ENCODE results near the gene IGSF9. TPM values are rescaled to one million over a fixed set of nuclear protein-coding genes. Genes with fewer than 3 reads are reported as not detected.
A peak's percentile ranks its signal among the peaks of the same experiment; 100 is the strongest.

Gene IGSF9
- polyA plus RNA-seq, 1 donor, result 107 TPM

GRCh38 chr1:159960721-159961381, 15.4 kb upstream of the IGSF9 start:
- peak; percentile 73 to 89 for DNase-seq
- H3K4me3 ChIP-seq (ENCODE audit: low read length), result no peak overlapping the region
- no peaks in the 10 kb centered on the region for H3K27me3 ChIP-seq (ENCODE audit: control insufficient read depth, insufficient read depth, low read length)
- WGBS (ENCODE audit: insufficient coverage, low lambda C conversion rate), result 10% methylated on average over 2 of the region's 5 CpGs
- peaks cover 36% of the 10 kb centered on the region for H3K4me1 ChIP-seq (ENCODE audit: control insufficient read depth, insufficient read depth, low read length)
- H3K36me3 ChIP-seq (ENCODE audit: control insufficient read depth, insufficient read depth, low read length), result no peaks in the 10 kb centered on the region
- no peaks in the 10 kb centered on the region for H3K9me3 ChIP-seq (ENCODE audit: control insufficient read depth, low read depth, low read length)
- H3K27ac ChIP-seq (ENCODE audit: low read length), result peak overlapping the region; percentile 69

- Histone ChIP-seq H3K9me3 (ENCODE audit: control insufficient read depth, low read depth, low read length) (no peaks in the 10 kb centered on the region), H3K36me3 (ENCODE audit: control insufficient read depth, insufficient read depth, low read length) (no peaks in the 10 kb centered on the region), H3K4me3 (ENCODE audit: low read length) (no peak overlapping the region), H3K27me3 (ENCODE audit: control insufficient read depth, insufficient read depth, low read length) (no peaks in the 10 kb centered on the region), H3K27ac (ENCODE audit: low read length) (no peak overlapping the region), H3K4me1 (ENCODE audit: control insufficient read depth, insufficient read depth, low read length) (peaks cover 35% of the 10 kb centered on the region)
- peak in 1 of 2 donors; percentile 33 for DNase-seq
- WGBS (ENCODE audit: insufficient coverage, low lambda C conversion rate), result 80% methylated on average over 1 of the region's 4 CpGs
These were observed 14.0 kb upstream of the IGSF9 start for GRCh38 chr1:159959451-159959850.

GRCh38 chr1:159958719-159959380, 13.4 kb upstream of the IGSF9 start:
- WGBS (ENCODE audit: insufficient coverage, low lambda C conversion rate), result no CpG with 5 or more reads among the region's 3 CpGs
- Histone ChIP-seq H3K9me3 (ENCODE audit: control insufficient read depth, low read depth, low read length) (no peaks in the 10 kb centered on the region), H3K4me1 (ENCODE audit: control insufficient read depth, insufficient read depth, low read length) (peaks cover 32% of the 10 kb centered on the region), H3K27me3 (ENCODE audit: control insufficient read depth, insufficient read depth, low read length) (no peaks in the 10 kb centered on the region), H3K4me3 (ENCODE audit: low read length) (no peak overlapping the region), H3K36me3 (ENCODE audit: control insufficient read depth, insufficient read depth, low read length) (no peaks in the 10 kb centered on the region), H3K27ac (ENCODE audit: low read length) (no peak overlapping the region)
- no peak for DNase-seq

- no peaks in the 10 kb centered on the region for H3K36me3 ChIP-seq (ENCODE audit: control insufficient read depth, insufficient read depth, low read length)
- 0% methylated on average over 1 of the region's 9 CpGs for WGBS (ENCODE audit: insufficient coverage, low lambda C conversion rate)
- DNase-seq, result peak in 1 of 2 donors; percentile 57
- no peaks in the 10 kb centered on the region for H3K9me3 ChIP-seq (ENCODE audit: control insufficient read depth, low read depth, low read length)
- H3K4me1 ChIP-seq (ENCODE audit: control insufficient read depth, insufficient read depth, low read length), result peaks cover 30% of the 10 kb centered on the region
- no peak overlapping the region for H3K4me3 ChIP-seq (ENCODE audit: low read length)
- no peaks in the 10 kb centered on the region for H3K27me3 ChIP-seq (ENCODE audit: control insufficient read depth, insufficient read depth, low read length)
- H3K27ac ChIP-seq (ENCODE audit: low read length), result peak overlapping the region; percentile 49
These were observed 12.4 kb upstream of the IGSF9 start for GRCh38 chr1:159957824-159958268.

GRCh38 chr1:159955456-159955855, 10.0 kb upstream of the IGSF9 start:
- DNase-seq, result no peak
- 100% methylated on average over 1 of the region's 3 CpGs for WGBS (ENCODE audit: insufficient coverage, low lambda C conversion rate)
- Histone ChIP-seq H3K9me3 (ENCODE audit: control insufficient read depth, low read depth, low read length) (no peaks in the 10 kb centered on the region), H3K27ac (ENCODE audit: low read length) (no peak overlapping the region), H3K27me3 (ENCODE audit: control insufficient read depth, insufficient read depth, low read length) (no peaks in the 10 kb centered on the region), H3K4me1 (ENCODE audit: control insufficient read depth, insufficient read depth, low read length) (peaks cover 8% of the 10 kb centered on the region), H3K4me3 (ENCODE audit: low read length) (no peak overlapping the region), H3K36me3 (ENCODE audit: control insufficient read depth, insufficient read depth, low read length) (no peaks in the 10 kb centered on the region)

- Histone ChIP-seq H3K4me1 (ENCODE audit: control insufficient read depth, insufficient read depth, low read length) (peaks cover 16% of the 10 kb centered on the region), H3K27ac (ENCODE audit: low read length) (no peak within 1 kb of the TSS), H3K4me3 (ENCODE audit: low read length) (no peak within 1 kb of the TSS), H3K9me3 (ENCODE audit: control insufficient read depth, low read depth, low read length) (no peaks in the 10 kb centered on the region), H3K27me3 (ENCODE audit: control insufficient read depth, insufficient read depth, low read length) (no peaks in the 10 kb centered on the region), H3K36me3 (ENCODE audit: control insufficient read depth, insufficient read depth, low read length) (no peaks in the 10 kb centered on the region)
- WGBS (ENCODE audit: insufficient coverage, low lambda C conversion rate), result 74% methylated on average over 5 of the region's 11 CpGs
- no peak for DNase-seq
These were observed 8.4 kb upstream of the IGSF9 start, which contains the start of gene SLAMF9 for GRCh38 chr1:159953536-159954515. TSS of gene SLAMF9 (minus strand) at chr1:159954237. CDS start at chr1:159954137, 100 bp downstream.

GRCh38 chr1:159952932-159953331, 7.5 kb upstream of the IGSF9 start:
- Histone ChIP-seq H3K4me1 (ENCODE audit: control insufficient read depth, insufficient read depth, low read length) (peaks cover 15% of the 10 kb centered on the region), H3K4me3 (ENCODE audit: low read length) (no peak overlapping the region), H3K36me3 (ENCODE audit: control insufficient read depth, insufficient read depth, low read length) (no peaks in the 10 kb centered on the region), H3K9me3 (ENCODE audit: control insufficient read depth, low read depth, low read length) (no peaks in the 10 kb centered on the region), H3K27ac (ENCODE audit: low read length) (no peak overlapping the region), H3K27me3 (ENCODE audit: control insufficient read depth, insufficient read depth, low read length) (no peaks in the 10 kb centered on the region)
- no CpG with 5 or more reads among the region's 5 CpGs for WGBS (ENCODE audit: insufficient coverage, low lambda C conversion rate)
- no peak for DNase-seq

- no peaks in the 10 kb centered on the region for H3K9me3 ChIP-seq (ENCODE audit: control insufficient read depth, low read depth, low read length)
- no peak for DNase-seq
- no peak overlapping the region for H3K27ac ChIP-seq (ENCODE audit: low read length)
- H3K4me3 ChIP-seq (ENCODE audit: low read length), result no peak overlapping the region
- H3K36me3 ChIP-seq (ENCODE audit: control insufficient read depth, insufficient read depth, low read length), result no peaks in the 10 kb centered on the region
- peaks cover 15% of the 10 kb centered on the region for H3K4me1 ChIP-seq (ENCODE audit: control insufficient read depth, insufficient read depth, low read length)
- no peaks in the 10 kb centered on the region for H3K27me3 ChIP-seq (ENCODE audit: control insufficient read depth, insufficient read depth, low read length)
- WGBS (ENCODE audit: insufficient coverage, low lambda C conversion rate), result no CpG with 5 or more reads among the region's 1 CpG
These were observed 6.1 kb upstream of the IGSF9 start for GRCh38 chr1:159951551-159951950.

- Histone ChIP-seq H3K27ac (ENCODE audit: low read length) (no peak overlapping the region), H3K4me1 (ENCODE audit: control insufficient read depth, insufficient read depth, low read length) (peaks cover 18% of the 10 kb centered on the region), H3K27me3 (ENCODE audit: control insufficient read depth, insufficient read depth, low read length) (no peaks in the 10 kb centered on the region), H3K36me3 (ENCODE audit: control insufficient read depth, insufficient read depth, low read length) (no peaks in the 10 kb centered on the region), H3K4me3 (ENCODE audit: low read length) (no peak overlapping the region), H3K9me3 (ENCODE audit: control insufficient read depth, low read depth, low read length) (no peaks in the 10 kb centered on the region)
- no peak for DNase-seq
- WGBS (ENCODE audit: insufficient coverage, low lambda C conversion rate), result 40% methylated on average over 1 of the region's 2 CpGs
These were observed 5.6 kb upstream of the IGSF9 start for GRCh38 chr1:159951016-159951415.

GRCh38 chr1:159949981-159950381, 4.6 kb upstream of the IGSF9 start:
- Histone ChIP-seq H3K4me3 (ENCODE audit: low read length) (no peak overlapping the region), H3K36me3 (ENCODE audit: control insufficient read depth, insufficient read depth, low read length) (no peaks in the 10 kb centered on the region), H3K9me3 (ENCODE audit: control insufficient read depth, low read depth, low read length) (no peaks in the 10 kb centered on the region), H3K27me3 (ENCODE audit: control insufficient read depth, insufficient read depth, low read length) (no peaks in the 10 kb centered on the region), H3K27ac (ENCODE audit: low read length) (no peak overlapping the region), H3K4me1 (ENCODE audit: control insufficient read depth, insufficient read depth, low read length) (peaks cover 18% of the 10 kb centered on the region)
- no CpG with 5 or more reads among the region's 4 CpGs for WGBS (ENCODE audit: insufficient coverage, low lambda C conversion rate)
- DNase-seq, result no peak

All from large intestine (tissue), 3 donors.